Testis (tissue), 2 donors: Measurements from ENCODE around the gene C2CD3.

Experiments
- POLR2A ChIP-seq: fragments of 450-650 bp; IDR thresholded peaks from one replicate; pipeline ENCODE4 v1.6.1; 2017; ENCODE audit warnings: antibody characterized with exemption, mild to moderate bottlenecking, moderate library complexity
- TF ChIP-seq, protein P1 (sequence below), 3 experiments: fragments of 450-650 bp in 2 of 3; fragments of 200-600 bp in 1 of 3; sonication (generic) in 1 of 3; IDR thresholded peaks; one replicate each; pipeline ENCODE4 v1.5.1; 2016 to 2019; ENCODE audit warnings: antibody characterized with exemption in 3 of 3, mild to moderate bottlenecking in 2 of 3, moderate library complexity in 1 of 3

DNA sequence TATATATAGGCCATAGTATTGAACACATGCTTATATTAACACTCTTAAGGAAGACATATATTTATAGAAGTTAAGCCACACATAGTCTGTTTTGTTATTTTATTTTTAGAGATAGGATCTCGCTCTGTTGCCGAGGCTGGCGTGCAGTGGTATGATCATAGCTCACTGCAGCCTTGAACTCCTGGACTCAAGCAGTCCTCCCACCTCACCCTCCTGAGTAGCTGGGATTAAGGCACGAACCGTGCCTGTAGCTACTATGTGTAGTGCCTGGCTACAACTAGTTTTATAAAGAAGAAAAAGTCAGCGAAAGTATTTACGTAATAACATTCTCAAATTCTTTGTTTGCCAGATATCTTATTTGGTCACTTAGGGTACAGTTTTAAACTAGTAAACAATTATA lies 182.6 kb downstream of the C2CD3 start:
- TF ChIP-seq, protein P1, sequence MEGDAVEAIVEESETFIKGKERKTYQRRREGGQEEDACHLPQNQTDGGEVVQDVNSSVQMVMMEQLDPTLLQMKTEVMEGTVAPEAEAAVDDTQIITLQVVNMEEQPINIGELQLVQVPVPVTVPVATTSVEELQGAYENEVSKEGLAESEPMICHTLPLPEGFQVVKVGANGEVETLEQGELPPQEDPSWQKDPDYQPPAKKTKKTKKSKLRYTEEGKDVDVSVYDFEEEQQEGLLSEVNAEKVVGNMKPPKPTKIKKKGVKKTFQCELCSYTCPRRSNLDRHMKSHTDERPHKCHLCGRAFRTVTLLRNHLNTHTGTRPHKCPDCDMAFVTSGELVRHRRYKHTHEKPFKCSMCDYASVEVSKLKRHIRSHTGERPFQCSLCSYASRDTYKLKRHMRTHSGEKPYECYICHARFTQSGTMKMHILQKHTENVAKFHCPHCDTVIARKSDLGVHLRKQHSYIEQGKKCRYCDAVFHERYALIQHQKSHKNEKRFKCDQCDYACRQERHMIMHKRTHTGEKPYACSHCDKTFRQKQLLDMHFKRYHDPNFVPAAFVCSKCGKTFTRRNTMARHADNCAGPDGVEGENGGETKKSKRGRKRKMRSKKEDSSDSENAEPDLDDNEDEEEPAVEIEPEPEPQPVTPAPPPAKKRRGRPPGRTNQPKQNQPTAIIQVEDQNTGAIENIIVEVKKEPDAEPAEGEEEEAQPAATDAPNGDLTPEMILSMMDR (IDR thresholded peaks at IDR 0.05): no peak
- TF ChIP-seq POLR2A: no peak
